Mesothelial cell of epicardium (in vitro differentiated cells): ENCODE measurements around the gene HVCN1. TPM values are rescaled to one million over a fixed set of nuclear protein-coding genes. Genes with fewer than 3 reads are reported as not detected.
"Not testable (repeated sequence)": the region's sequence is repeated elsewhere in the genome, so short reads cannot be mapped to it uniquely, and the experiment has no call there.

ENCODE experiments used
- DNase-seq, 2 experiments: peaks; one replicate each; pipeline ENCODE4 v3.0.0; 2021; ENCODE audit warnings: low spot score in 2 of 2; ENCODE audit not compliant: unreplicated experiment in 2 of 2
- H3K27ac Mint-ChIP-seq: 2 replicates; pipeline ENCODE4 v1.8.0; 2021; ENCODE audit warnings: mixed read lengths
- H3K27me3 Mint-ChIP-seq: 2 replicates; pipeline ENCODE4 v1.8.0; 2021; ENCODE audit warnings: low read depth, mixed read lengths
- H3K36me3 Mint-ChIP-seq: 2 replicates; pipeline ENCODE4 v1.8.0; 2021; ENCODE audit warnings: mixed read lengths
- H3K4me1 Mint-ChIP-seq: 2 replicates; pipeline ENCODE4 v1.8.0; 2021; ENCODE audit warnings: mixed read lengths
- H3K4me3 Mint-ChIP-seq: 2 replicates; pipeline ENCODE4 v1.8.0; 2021; ENCODE audit warnings: mild to moderate bottlenecking, moderate library complexity, mixed read lengths
- H3K9me3 Mint-ChIP-seq: 2 replicates; pipeline ENCODE4 v1.8.0; 2021; ENCODE audit warnings: mixed read lengths
- CTCF ChIP-seq: fragments of 200-600 bp; sonication (generic); IDR thresholded peaks from one replicate; pipeline ENCODE4 v1.5.0; 2021; ENCODE audit warnings: antibody characterized with exemption; ENCODE audit not compliant: unreplicated experiment
- total RNA-seq: library from RNA; stranded (reverse); gene quantifications from 3 replicates; pipeline ENCODE4 v1.2.1, GENCODE V29; 2021

Gene HVCN1
- total RNA-seq, 1 donor from 2014 or later: 7.0 TPM

- H3K9me3 Mint-ChIP-seq: no peaks in the 10 kb centered on the region
- H3K4me1 Mint-ChIP-seq: peaks cover 20% of the 10 kb centered on the region
- no peak for DNase-seq
- H3K27me3 Mint-ChIP-seq: no peaks in the 10 kb centered on the region
- no peak overlapping the region for H3K27ac Mint-ChIP-seq
- TF ChIP-seq CTCF: no peak
- peaks cover 29% of the 10 kb centered on the region for H3K36me3 Mint-ChIP-seq
- H3K4me3 Mint-ChIP-seq: no peak overlapping the region
These were observed 43.7 kb upstream of the HVCN1 start for GRCh38 chr12:110732572-110732971.

- H3K4me1 Mint-ChIP-seq: peaks cover 19% of the 10 kb centered on the region
- H3K36me3 Mint-ChIP-seq: peaks cover 35% of the 10 kb centered on the region
- H3K27ac Mint-ChIP-seq: no peak overlapping the region
- no peak for TF ChIP-seq CTCF
- H3K27me3 Mint-ChIP-seq: no peaks in the 10 kb centered on the region
- DNase-seq: no peak
- H3K4me3 Mint-ChIP-seq: no peak overlapping the region
- H3K9me3 Mint-ChIP-seq: no peaks in the 10 kb centered on the region
These were observed 42.6 kb upstream of the HVCN1 start for GRCh38 chr12:110731479-110731878.

GRCh38 chr12:110728628-110729027 is 39.7 kb upstream of the HVCN1 start:
- TF ChIP-seq CTCF: no peak
- no peak overlapping the region for H3K27ac Mint-ChIP-seq
- no peaks in the 10 kb centered on the region for H3K27me3 Mint-ChIP-seq
- H3K4me3 Mint-ChIP-seq: no peak overlapping the region
- peaks cover 15% of the 10 kb centered on the region for H3K4me1 Mint-ChIP-seq
- H3K36me3 Mint-ChIP-seq: peaks cover 42% of the 10 kb centered on the region
- H3K9me3 Mint-ChIP-seq: no peaks in the 10 kb centered on the region
- no peak for DNase-seq

- no peaks in the 10 kb centered on the region for H3K9me3 Mint-ChIP-seq
- H3K27me3 Mint-ChIP-seq: no peaks in the 10 kb centered on the region
- no peak overlapping the region for H3K27ac Mint-ChIP-seq
- DNase-seq: no peak
- H3K36me3 Mint-ChIP-seq: peaks cover 49% of the 10 kb centered on the region
- H3K4me1 Mint-ChIP-seq: peaks cover 2% of the 10 kb centered on the region
- no peak overlapping the region for H3K4me3 Mint-ChIP-seq
- TF ChIP-seq CTCF: no peak
These were observed 37.9 kb upstream of the HVCN1 start for GRCh38 chr12:110726708-110727369.

- Mint-ChIP-seq H3K27me3 (no peaks in the 10 kb centered on the region), H3K9me3 (no peaks in the 10 kb centered on the region), H3K27ac (no peak overlapping the region), H3K4me1 (no peaks in the 10 kb centered on the region), H3K36me3 (peaks cover 54% of the 10 kb centered on the region), H3K4me3 (no peak overlapping the region)
- no peak for TF ChIP-seq CTCF
- no peak for DNase-seq
These were observed 37.1 kb upstream of the HVCN1 start for GRCh38 chr12:110726028-110726427.

- Mint-ChIP-seq H3K27me3 (no peaks in the 10 kb centered on the region), H3K4me3 (no peak overlapping the region), H3K27ac (no peak overlapping the region), H3K4me1 (no peaks in the 10 kb centered on the region), H3K9me3 (no peaks in the 10 kb centered on the region), H3K36me3 (peaks cover 59% of the 10 kb centered on the region)
- DNase-seq: no peak
- TF ChIP-seq CTCF: no peak
These were observed 36.4 kb upstream of the HVCN1 start for GRCh38 chr12:110725267-110725666.

GRCh38 chr12:110722892-110723291 is 34.0 kb upstream of the HVCN1 start:
- H3K4me3 Mint-ChIP-seq, H3K4me1 Mint-ChIP-seq, H3K9me3 Mint-ChIP-seq, H3K27ac Mint-ChIP-seq, H3K27me3 Mint-ChIP-seq, DNase-seq: not testable (repeated sequence)
- H3K36me3 Mint-ChIP-seq: peaks cover 67% of the 10 kb centered on the region
